ENCODE data around the gene TBC1D9. TPM values are rescaled to one million over a fixed set of nuclear protein-coding genes. Genes with fewer than 3 reads are reported as not detected.
A peak's percentile ranks its signal among the peaks of the same experiment; 100 is the strongest.

Gene TBC1D9
- total RNA-seq, 1 donor from 2014 or later: 54.2 TPM

- Mint-ChIP-seq H3K4me1 (no peaks in the 10 kb centered on the region), H3K9me3 (no peaks in the 10 kb centered on the region), H3K36me3 (peaks cover 59% of the 10 kb centered on the region), H3K4me3 (no peak overlapping the region), H3K27me3 (ENCODE audit: low read depth) (no peaks in the 10 kb centered on the region), H3K27ac (no peak overlapping the region)
- no peak for DNase-seq (ENCODE audit: low spot score in 2 of 2, unreplicated experiment in 2 of 2)
- TF ChIP-seq CTCF (IDR thresholded peaks at IDR 0.05; ENCODE audit: unreplicated experiment): no peak
Observed at GRCh38 chr4:140681201-140681600, 75.0 kb downstream of the TBC1D9 start.

GRCh38 chr4:140680686-140681085 lies 75.5 kb downstream of the TBC1D9 start:
- Mint-ChIP-seq H3K27ac (no peak overlapping the region), H3K4me3 (no peak overlapping the region), H3K27me3 (ENCODE audit: low read depth) (no peaks in the 10 kb centered on the region), H3K4me1 (no peaks in the 10 kb centered on the region), H3K36me3 (peaks cover 60% of the 10 kb centered on the region), H3K9me3 (no peaks in the 10 kb centered on the region)
- DNase-seq (ENCODE audit: low spot score in 2 of 2, unreplicated experiment in 2 of 2): no peak
- TF ChIP-seq CTCF (IDR thresholded peaks at IDR 0.05; ENCODE audit: unreplicated experiment): no peak

GRCh38 chr4:140679576-140679975 lies 76.6 kb downstream of the TBC1D9 start:
- H3K27ac Mint-ChIP-seq: no peak overlapping the region
- H3K27me3 Mint-ChIP-seq (ENCODE audit: low read depth): no peaks in the 10 kb centered on the region
- no peak for TF ChIP-seq CTCF (IDR thresholded peaks at IDR 0.05; ENCODE audit: unreplicated experiment)
- H3K9me3 Mint-ChIP-seq: no peaks in the 10 kb centered on the region
- no peaks in the 10 kb centered on the region for H3K4me1 Mint-ChIP-seq
- H3K36me3 Mint-ChIP-seq: peaks cover 53% of the 10 kb centered on the region
- H3K4me3 Mint-ChIP-seq: no peak overlapping the region
- no peak for DNase-seq (ENCODE audit: low spot score in 2 of 2, unreplicated experiment in 2 of 2)

GRCh38 chr4:140675599-140676231 lies 80.5 kb downstream of the TBC1D9 start:
- no peak for DNase-seq (ENCODE audit: low spot score in 2 of 2, unreplicated experiment in 2 of 2)

GRCh38 chr4:140673729-140674128 lies 82.5 kb downstream of the TBC1D9 start:
- no peak for DNase-seq (ENCODE audit: low spot score in 2 of 2, unreplicated experiment in 2 of 2)
- no peaks in the 10 kb centered on the region for H3K27me3 Mint-ChIP-seq (ENCODE audit: low read depth)
- H3K27ac Mint-ChIP-seq: peak overlapping the region; percentile 81
- H3K36me3 Mint-ChIP-seq: peaks cover 46% of the 10 kb centered on the region
- peaks cover 37% of the 10 kb centered on the region for H3K4me1 Mint-ChIP-seq
- H3K4me3 Mint-ChIP-seq: no peak overlapping the region
- no peaks in the 10 kb centered on the region for H3K9me3 Mint-ChIP-seq
- no peak for TF ChIP-seq CTCF (IDR thresholded peaks at IDR 0.05; ENCODE audit: unreplicated experiment)

More at GRCh38 chr4:140675599-140676231, 80.5 kb downstream of the TBC1D9 start:
- no peaks in the 10 kb centered on the region for H3K9me3 Mint-ChIP-seq
- H3K4me3 Mint-ChIP-seq: no peak overlapping the region
- H3K4me1 Mint-ChIP-seq: peaks cover 33% of the 10 kb centered on the region
- TF ChIP-seq CTCF (IDR thresholded peaks at IDR 0.05; ENCODE audit: unreplicated experiment): no peak
- H3K27me3 Mint-ChIP-seq (ENCODE audit: low read depth): no peaks in the 10 kb centered on the region
- H3K27ac Mint-ChIP-seq: no peak overlapping the region
- H3K36me3 Mint-ChIP-seq: peaks cover 42% of the 10 kb centered on the region

Data from mesothelial cell of epicardium (in vitro differentiated cells).